ENCODE data around the gene CPNE8.

Gene CPNE8

GRCh38 chr12:38653650-38654049 lies 251.7 kb downstream of the CPNE8 start:
- in situ Hi-C loops (cut with HindIII; ENCODE audit: low sequenced_read_pairs) = no loop called here

GRCh38 chr12:38648813-38649212 lies 256.6 kb downstream of the CPNE8 start:
- in situ Hi-C loops (cut with HindIII; ENCODE audit: low sequenced_read_pairs) = no loop called here

- in situ Hi-C loops (cut with HindIII; ENCODE audit: low sequenced_read_pairs) = no loop called here
These were observed 259.2 kb downstream of the CPNE8 start for GRCh38 chr12:38646146-38646545.

- in situ Hi-C loops (cut with HindIII; ENCODE audit: low sequenced_read_pairs) = no loop called here
These were observed 265.8 kb downstream of the CPNE8 start for GRCh38 chr12:38639625-38640024.

- in situ Hi-C loops (cut with HindIII; ENCODE audit: low sequenced_read_pairs) = no loop called here
These were observed 267.0 kb downstream of the CPNE8 start for GRCh38 chr12:38638401-38638800.

GRCh38 chr12:38633511-38633910 lies 271.9 kb downstream of the CPNE8 start:
- in situ Hi-C loops (cut with HindIII; ENCODE audit: low sequenced_read_pairs) = no loop called here

GRCh38 chr12:38629064-38629463 lies 276.3 kb downstream of the CPNE8 start:
- in situ Hi-C loops (cut with HindIII; ENCODE audit: low sequenced_read_pairs) = no loop called here

GRCh38 chr12:38628288-38628687 lies 277.1 kb downstream of the CPNE8 start:
- in situ Hi-C loops (cut with HindIII; ENCODE audit: low sequenced_read_pairs) = no loop called here

- in situ Hi-C loops (cut with HindIII; ENCODE audit: low sequenced_read_pairs) = no loop called here
These were observed 280.1 kb downstream of the CPNE8 start for GRCh38 chr12:38625306-38625705.

GRCh38 chr12:38614171-38614570 lies 291.2 kb downstream of the CPNE8 start:
- in situ Hi-C loops (cut with HindIII; ENCODE audit: low sequenced_read_pairs) = no loop called here

- in situ Hi-C loops (cut with HindIII; ENCODE audit: low sequenced_read_pairs) = no loop called here
These were observed 294.5 kb downstream of the CPNE8 start for GRCh38 chr12:38610808-38611350.

- in situ Hi-C loops (cut with HindIII; ENCODE audit: low sequenced_read_pairs) = no loop called here
These were observed 298.1 kb downstream of the CPNE8 start for GRCh38 chr12:38607295-38607694.

Measured in DLD1 (cell line).